ENCODE measurements around the gene DCC. TPM values are rescaled to one million over a fixed set of nuclear protein-coding genes. Genes with fewer than 3 reads are reported as not detected.

DCC gene
- total RNA-seq, 1 experiment from 2014 or later: not detected

DNA sequence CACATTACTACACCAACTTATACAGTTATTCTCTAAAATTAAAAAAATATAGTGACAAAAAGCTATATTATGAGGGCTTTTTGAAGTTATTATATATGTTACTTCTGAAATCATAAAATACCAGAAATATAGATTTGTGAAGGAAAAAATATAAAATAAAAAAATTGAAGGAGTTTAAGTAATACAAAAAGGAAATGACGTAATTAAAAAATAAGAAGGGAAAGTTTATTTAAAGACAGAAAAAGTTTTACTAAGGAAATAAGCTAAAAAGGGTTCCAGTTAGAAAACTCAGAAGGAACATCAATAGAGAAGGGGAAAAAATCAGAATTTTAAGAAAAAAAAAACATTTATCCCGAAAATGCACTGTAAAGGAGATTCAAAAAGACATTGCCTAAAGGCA is 1187.4 kb downstream of the DCC start:
- BruUV-seq (replicated peaks): no TSS peak
- CTCF ChIA-PET: interaction anchor here (1.1 kb wide), 1 partner anchor 40 kb away, joined by 4 read pairs; no protein-coding TSS in a partner anchor
- H3K9me3 Mint-ChIP-seq (ENCODE audit: unreplicated experiment): no peaks in the 10 kb centered on the region
- no peak overlapping the region for H3K4me3 Mint-ChIP-seq (ENCODE audit: unreplicated experiment)
- H3K27ac Mint-ChIP-seq (ENCODE audit: low read depth, unreplicated experiment): no peak overlapping the region
- DNase-seq (ENCODE audit: unreplicated experiment): no peak
- intact Hi-C loops (cut with micrococcal nuclease): no loop called here
- no peak for TF ChIP-seq CTCF (IDR thresholded peaks at IDR 0.05; ENCODE audit: unreplicated experiment)
- H3K27me3 Mint-ChIP-seq (ENCODE audit: insufficient read depth, unreplicated experiment): no peaks in the 10 kb centered on the region
- no peaks in the 10 kb centered on the region for H3K36me3 Mint-ChIP-seq (ENCODE audit: insufficient read depth, unreplicated experiment)
- no peaks in the 10 kb centered on the region for H3K4me1 Mint-ChIP-seq (ENCODE audit: insufficient read depth, unreplicated experiment)
- POLR2A ChIA-PET: no interaction called here

GRCh38 chr18:53531187-53531586 is 1191.2 kb downstream of the DCC start:
- Mint-ChIP-seq H3K4me1 (ENCODE audit: insufficient read depth, unreplicated experiment) (peaks cover 5% of the 10 kb centered on the region), H3K9me3 (ENCODE audit: unreplicated experiment) (peaks cover 7% of the 10 kb centered on the region), H3K4me3 (ENCODE audit: unreplicated experiment) (no peak overlapping the region), H3K27me3 (ENCODE audit: insufficient read depth, unreplicated experiment) (no peaks in the 10 kb centered on the region), H3K36me3 (ENCODE audit: insufficient read depth, unreplicated experiment) (no peaks in the 10 kb centered on the region), H3K27ac (ENCODE audit: low read depth, unreplicated experiment) (no peak overlapping the region)
- TF ChIP-seq CTCF (IDR thresholded peaks at IDR 0.05; ENCODE audit: unreplicated experiment): no peak
- intact Hi-C loops (cut with micrococcal nuclease): no loop called here
- no peak for DNase-seq (ENCODE audit: unreplicated experiment)
- POLR2A ChIA-PET: no interaction called here
- CTCF ChIA-PET: no interaction called here
- no TSS peak for BruUV-seq (replicated peaks)

DNA sequence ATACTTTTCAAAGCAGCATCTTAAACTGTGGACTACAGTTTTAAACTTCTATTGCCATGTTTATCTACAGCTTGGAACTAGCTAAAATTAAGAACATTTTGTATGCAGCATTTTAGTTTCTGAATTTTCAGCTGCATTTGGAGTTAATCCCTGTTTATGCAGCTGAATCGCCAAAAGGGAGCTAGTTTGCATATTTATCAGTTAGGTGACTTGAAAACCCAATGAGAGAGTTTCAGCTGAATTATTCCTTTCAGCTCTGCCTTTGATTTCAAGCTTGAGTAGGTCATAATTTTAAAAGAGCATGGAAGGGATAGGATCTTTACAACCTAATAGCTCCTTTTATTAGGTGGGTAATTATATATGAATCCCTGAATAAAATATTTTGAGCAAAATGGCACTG is 1191.9 kb downstream of the DCC start:
- H3K36me3 Mint-ChIP-seq (ENCODE audit: insufficient read depth, unreplicated experiment): no peaks in the 10 kb centered on the region
- BruUV-seq (replicated peaks): no TSS peak
- peaks cover 5% of the 10 kb centered on the region for H3K4me1 Mint-ChIP-seq (ENCODE audit: insufficient read depth, unreplicated experiment)
- peaks cover 7% of the 10 kb centered on the region for H3K9me3 Mint-ChIP-seq (ENCODE audit: unreplicated experiment)
- H3K27ac Mint-ChIP-seq (ENCODE audit: low read depth, unreplicated experiment): no peak overlapping the region
- H3K27me3 Mint-ChIP-seq (ENCODE audit: insufficient read depth, unreplicated experiment): no peaks in the 10 kb centered on the region
- intact Hi-C loops (cut with micrococcal nuclease): no loop called here
- H3K4me3 Mint-ChIP-seq (ENCODE audit: unreplicated experiment): no peak overlapping the region
- CTCF ChIA-PET: interaction anchor here (1.2 kb wide), 1 partner anchor 36 kb away, joined by 3 read pairs; no protein-coding TSS in a partner anchor
- no peak for TF ChIP-seq CTCF (IDR thresholded peaks at IDR 0.05; ENCODE audit: unreplicated experiment)
- DNase-seq (ENCODE audit: unreplicated experiment): no peak
- POLR2A ChIA-PET: no interaction called here

GRCh38 chr18:53534203-53534602 is 1194.2 kb downstream of the DCC start:
- POLR2A ChIA-PET: no interaction called here
- Mint-ChIP-seq H3K4me3 (ENCODE audit: unreplicated experiment) (no peak overlapping the region), H3K27ac (ENCODE audit: low read depth, unreplicated experiment) (no peak overlapping the region), H3K36me3 (ENCODE audit: insufficient read depth, unreplicated experiment) (no peaks in the 10 kb centered on the region), H3K4me1 (ENCODE audit: insufficient read depth, unreplicated experiment) (peaks cover 5% of the 10 kb centered on the region), H3K9me3 (ENCODE audit: unreplicated experiment) (peaks cover 7% of the 10 kb centered on the region), H3K27me3 (ENCODE audit: insufficient read depth, unreplicated experiment) (no peaks in the 10 kb centered on the region)
- no TSS peak for BruUV-seq (replicated peaks)
- no peak for TF ChIP-seq CTCF (IDR thresholded peaks at IDR 0.05; ENCODE audit: unreplicated experiment)
- no peak for DNase-seq (ENCODE audit: unreplicated experiment)
- intact Hi-C loops (cut with micrococcal nuclease): no loop called here
- CTCF ChIA-PET: no interaction called here

Data from MCF 10A (cell line).